ENCODE data around the gene BTG2. TPM values are rescaled to one million over a fixed set of nuclear protein-coding genes. Genes with fewer than 3 reads are reported as not detected.

BTG2 gene
- total RNA-seq, 2 donors from 2014 or later, result 132 to 254 TPM

- Histone ChIP-seq H3K27ac (peak overlapping the region; percentile 96 to 98), H3K4me3 (no peak overlapping the region), H3K36me3 (no peaks in the 10 kb centered on the region), H3K27me3 (no peaks in the 10 kb centered on the region), H3K9me3 (no peaks in the 10 kb centered on the region), H3K4me1 (peaks cover 0 to 74% of the 10 kb centered on the region in 2 donors)
- TF ChIP-seq CTCF (IDR thresholded peaks at IDR 0.05), result no peak
- DNase-seq (ENCODE audit: low spot score), result no peak
Observed at GRCh38 chr1:203288400-203288799, 16.9 kb upstream of the BTG2 start.

- no peak for TF ChIP-seq CTCF (IDR thresholded peaks at IDR 0.05)
- Histone ChIP-seq H3K27ac (peak overlapping the region; percentile 96 to 98), H3K9me3 (no peaks in the 10 kb centered on the region), H3K27me3 (no peaks in the 10 kb centered on the region), H3K36me3 (no peaks in the 10 kb centered on the region), H3K4me1 (peaks cover 0 to 67% of the 10 kb centered on the region in 2 donors), H3K4me3 (peak overlapping the region in 1 of 2 donors; percentile 35)
- DNase-seq (ENCODE audit: low spot score), result no peak
Observed at GRCh38 chr1:203289281-203289981, 15.9 kb upstream of the BTG2 start.

- H3K4me1 ChIP-seq, result peaks cover 0 to 62% of the 10 kb centered on the region in 2 donors
- no peaks in the 10 kb centered on the region for H3K27me3 ChIP-seq
- H3K36me3 ChIP-seq, result no peaks in the 10 kb centered on the region
- no peak for TF ChIP-seq CTCF (IDR thresholded peaks at IDR 0.05)
- peak overlapping the region; percentile 12 to 35 for H3K4me3 ChIP-seq
- peak overlapping the region; percentile 96 to 98 for H3K27ac ChIP-seq
- H3K9me3 ChIP-seq, result no peaks in the 10 kb centered on the region
- no peak for DNase-seq (ENCODE audit: low spot score)
Observed at GRCh38 chr1:203289982-203290260, 15.4 kb upstream of the BTG2 start.

- peaks cover 0 to 60% of the 10 kb centered on the region in 2 donors for H3K4me1 ChIP-seq
Observed at GRCh38 chr1:203290261-203291089, 14.8 kb upstream of the BTG2 start.

More at GRCh38 chr1:203290261-203291089, 14.8 kb upstream of the BTG2 start:
- Histone ChIP-seq H3K36me3 (no peaks in the 10 kb centered on the region), H3K4me3 (peak overlapping the region; percentile 12 to 35), H3K27me3 (no peaks in the 10 kb centered on the region), H3K27ac (peak overlapping the region; percentile 96 to 98), H3K9me3 (no peaks in the 10 kb centered on the region)
- DNase-seq (ENCODE audit: low spot score), result peak; percentile 99
- TF ChIP-seq CTCF (IDR thresholded peaks at IDR 0.05), result no peak
